OCI-M1 (cell line): ENCODE data around the gene RASAL3.
A peak's percentile ranks its signal among the peaks of the same experiment; 100 is the strongest.

ENCODE experiments used
- DNase-seq: peaks from one replicate; lab custom pipeline; 2025; lab: John Stamatoyannopoulos, UW

RASAL3 gene

DNA sequence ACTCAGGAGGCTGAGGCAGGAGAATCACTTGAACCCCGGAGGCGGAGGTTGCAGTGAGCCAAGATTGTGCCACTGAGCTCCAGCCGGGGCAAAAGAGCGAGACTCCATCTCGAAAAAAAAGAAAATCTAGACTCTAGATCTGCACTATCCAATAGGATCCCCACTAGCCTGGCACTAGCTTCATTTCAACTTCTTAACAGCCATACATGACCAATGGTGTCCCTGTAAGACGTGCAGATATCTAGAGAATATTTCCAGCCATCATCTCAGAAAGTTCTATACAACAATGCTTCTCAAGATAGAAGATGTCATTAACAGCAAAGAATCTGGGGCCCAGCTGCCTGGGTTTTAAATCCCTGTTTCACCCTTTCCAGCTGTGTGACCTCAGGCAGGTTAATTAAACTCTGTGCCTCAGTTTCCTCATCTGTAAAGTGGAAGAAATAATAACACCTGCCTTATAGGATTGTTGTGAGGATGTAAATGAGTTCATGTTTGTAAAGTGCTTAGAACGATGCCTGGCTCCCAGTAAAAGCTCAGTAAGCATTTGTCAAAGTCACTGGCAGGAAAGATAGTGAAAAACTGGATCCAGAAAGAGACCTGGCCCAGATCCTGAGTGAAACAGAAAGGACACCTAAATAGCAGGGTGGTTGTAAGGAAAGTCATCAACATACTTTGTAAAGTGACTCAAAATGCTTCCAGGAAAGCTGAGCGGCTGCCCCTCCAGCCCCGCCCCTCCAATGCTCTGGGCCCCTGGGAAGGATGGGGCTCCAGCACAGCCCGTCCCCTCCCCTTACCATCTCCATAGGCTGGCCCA, 28.1 kb downstream of the RASAL3 start:
- no peak for DNase-seq

DNA sequence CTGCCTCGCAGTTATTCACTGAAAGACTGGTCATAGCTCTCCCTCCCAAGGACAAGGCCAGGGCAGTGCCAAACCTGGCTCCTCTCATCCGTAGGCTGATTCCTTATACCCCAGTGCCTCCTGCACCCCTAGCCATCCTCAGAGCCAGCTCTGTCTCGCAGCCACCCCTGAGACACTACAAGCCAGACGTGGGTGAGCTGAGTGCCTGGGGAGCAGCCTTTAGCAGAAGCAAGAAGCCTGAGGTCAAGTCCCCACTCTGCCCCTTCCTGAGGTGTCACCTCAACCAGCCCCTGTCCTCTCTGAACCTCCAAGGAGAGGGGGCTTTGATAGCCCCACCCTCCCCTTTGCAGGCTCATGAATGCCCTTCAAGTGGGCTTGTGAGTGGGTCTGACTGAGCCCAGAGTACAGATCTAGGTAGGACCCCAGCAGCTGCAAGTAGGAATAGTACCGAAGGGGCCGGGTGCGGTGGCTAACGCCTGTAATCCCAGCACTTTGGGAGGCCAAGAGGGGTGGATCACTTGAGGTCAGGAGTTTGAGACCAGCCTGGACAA, 30.8 kb downstream of the RASAL3 start:
- no peak for DNase-seq

GRCh38 chr19:15432629-15433518, 31.5 kb downstream of the RASAL3 start:
- peak; percentile 99 for DNase-seq

GRCh38 chr19:15432018-15432494, 32.3 kb downstream of the RASAL3 start:
- DNase-seq, result peak; percentile 44

GRCh38 chr19:15431396-15432017, 32.8 kb downstream of the RASAL3 start:
- DNase-seq, result no peak

GRCh38 chr19:15430526-15431120, 33.7 kb downstream of the RASAL3 start:
- DNase-seq, result no peak

DNA sequence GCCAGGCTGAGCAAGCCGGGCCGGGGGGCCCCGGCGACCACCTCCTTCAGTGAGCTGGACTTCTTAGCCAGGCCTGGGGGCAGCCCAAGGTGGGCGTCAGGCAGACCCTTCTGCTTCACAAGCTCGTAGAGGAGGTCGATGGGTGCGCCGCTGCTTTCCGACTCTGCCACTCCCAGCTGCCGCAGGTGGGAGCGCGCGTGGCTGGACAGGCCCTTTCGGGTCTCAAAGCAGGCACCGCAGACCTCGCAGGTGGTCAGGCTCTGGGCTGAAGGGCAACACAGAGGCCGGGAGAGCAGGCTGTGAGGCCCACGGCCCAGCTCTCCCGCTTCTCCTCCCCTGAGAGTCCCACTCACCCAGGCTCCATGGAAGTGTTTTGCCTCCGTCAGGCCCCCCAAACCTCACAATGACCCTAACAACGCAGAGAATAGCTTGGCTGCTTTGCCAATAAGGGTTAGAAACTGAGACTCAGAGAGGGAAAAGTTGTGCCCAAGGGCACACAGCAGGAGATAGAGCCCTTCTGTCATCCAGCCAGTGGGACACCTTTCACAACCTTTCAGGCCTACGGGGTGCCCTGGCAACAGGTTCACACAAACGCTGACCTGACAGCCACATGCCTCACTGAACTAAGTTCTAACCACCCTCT, 34.4 kb downstream of the RASAL3 start:
- DNase-seq, result no peak

DNA sequence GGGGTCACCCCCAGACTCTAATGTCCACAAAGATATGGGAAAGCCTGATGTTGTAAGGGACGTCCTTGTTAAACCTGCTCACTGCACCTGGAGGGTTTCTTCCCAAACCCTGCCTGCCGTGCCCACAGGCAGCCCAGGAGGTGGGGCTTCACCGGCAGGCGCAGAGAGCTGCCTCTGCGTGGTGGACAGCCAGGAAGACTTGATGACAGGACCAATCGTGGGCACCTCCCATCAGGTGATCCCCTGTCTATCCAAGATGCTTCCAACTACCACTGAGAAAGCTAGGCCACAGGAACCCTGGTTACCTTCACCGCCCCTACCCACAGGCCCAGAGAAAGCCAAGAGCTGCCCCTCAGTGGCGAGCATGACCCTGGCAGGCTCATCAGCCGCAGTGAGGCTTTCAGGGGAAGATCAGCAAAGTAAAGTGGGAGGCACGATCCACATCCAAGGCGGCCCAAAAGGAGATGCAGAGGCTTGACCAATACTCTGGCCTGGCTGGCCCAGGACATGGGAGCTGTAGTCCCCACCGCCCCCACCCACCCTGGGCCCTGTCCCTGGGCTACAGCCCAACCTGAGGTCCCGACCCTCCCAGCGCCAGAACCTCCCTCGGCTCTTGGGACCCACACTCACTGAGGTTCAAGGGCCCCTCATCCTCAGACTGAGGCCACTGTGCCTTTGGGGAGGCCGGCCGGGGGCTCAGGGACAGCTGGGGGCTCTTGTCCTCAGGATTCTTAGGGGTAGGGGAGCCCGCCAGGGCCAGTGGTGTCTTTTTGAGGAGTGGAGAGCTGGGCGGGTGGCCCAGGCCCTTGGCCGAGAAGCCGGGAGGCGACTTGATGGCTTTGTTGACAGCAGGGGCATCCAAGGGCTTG, 35.2 kb downstream of the RASAL3 start:
- DNase-seq, result no peak

DNA sequence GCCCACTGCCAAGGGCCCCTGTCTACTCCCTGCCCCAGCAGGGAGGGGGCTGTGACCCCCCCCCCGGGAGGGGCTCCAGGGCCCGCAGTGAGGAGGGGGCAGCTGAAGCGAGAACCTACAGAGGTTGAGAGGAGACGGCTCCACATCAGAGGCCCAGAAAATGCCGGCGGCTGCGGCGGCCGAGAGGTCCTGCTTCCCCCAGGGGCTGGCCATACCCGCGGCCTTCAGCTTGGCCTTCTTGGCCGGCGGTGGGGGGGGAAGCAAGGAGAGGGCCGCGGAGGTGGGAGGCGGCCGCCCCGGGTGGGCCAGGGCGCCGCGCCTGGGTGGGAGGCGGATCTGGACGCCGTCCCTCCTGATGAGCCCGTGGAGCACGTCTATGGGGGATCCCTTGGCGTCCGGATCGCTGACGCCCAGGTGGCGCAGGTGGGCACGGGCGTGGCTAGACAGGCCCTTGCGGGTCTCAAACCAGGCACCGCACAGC, 36.3 kb downstream of the RASAL3 start:
- DNase-seq, result no peak

GRCh38 chr19:15427350-15427700, 37.0 kb downstream of the RASAL3 start:
- no peak for DNase-seq

- no peak for DNase-seq
These were observed 37.6 kb downstream of the RASAL3 start for GRCh38 chr19:15426485-15427349.

GRCh38 chr19:15425321-15425950, 38.9 kb downstream of the RASAL3 start:
- no peak for DNase-seq

GRCh38 chr19:15424692-15425272, 39.6 kb downstream of the RASAL3 start:
- no peak for DNase-seq

DNA sequence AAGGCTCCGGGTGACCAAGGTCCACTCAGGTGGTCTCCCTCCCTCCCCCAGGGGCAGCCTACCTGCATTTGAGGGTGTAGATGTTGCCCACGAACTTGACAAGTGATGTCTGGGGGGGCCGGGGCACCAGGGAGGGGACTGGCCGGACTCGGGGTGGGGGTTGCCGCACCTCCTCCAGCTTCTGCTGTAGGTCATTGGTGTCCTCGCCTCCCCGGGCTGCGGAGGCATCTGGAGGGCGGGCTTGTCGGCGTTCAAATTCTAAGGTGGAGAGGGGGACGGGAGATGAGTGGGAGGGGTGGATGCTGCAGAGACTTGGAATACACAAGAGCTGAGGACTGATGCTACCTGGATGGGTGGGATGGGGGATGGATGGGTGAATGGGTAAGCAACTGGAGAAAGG, 40.2 kb downstream of the RASAL3 start:
- DNase-seq, result no peak

GRCh38 chr19:15423130-15423529, 41.2 kb downstream of the RASAL3 start:
- no peak for DNase-seq

DNA sequence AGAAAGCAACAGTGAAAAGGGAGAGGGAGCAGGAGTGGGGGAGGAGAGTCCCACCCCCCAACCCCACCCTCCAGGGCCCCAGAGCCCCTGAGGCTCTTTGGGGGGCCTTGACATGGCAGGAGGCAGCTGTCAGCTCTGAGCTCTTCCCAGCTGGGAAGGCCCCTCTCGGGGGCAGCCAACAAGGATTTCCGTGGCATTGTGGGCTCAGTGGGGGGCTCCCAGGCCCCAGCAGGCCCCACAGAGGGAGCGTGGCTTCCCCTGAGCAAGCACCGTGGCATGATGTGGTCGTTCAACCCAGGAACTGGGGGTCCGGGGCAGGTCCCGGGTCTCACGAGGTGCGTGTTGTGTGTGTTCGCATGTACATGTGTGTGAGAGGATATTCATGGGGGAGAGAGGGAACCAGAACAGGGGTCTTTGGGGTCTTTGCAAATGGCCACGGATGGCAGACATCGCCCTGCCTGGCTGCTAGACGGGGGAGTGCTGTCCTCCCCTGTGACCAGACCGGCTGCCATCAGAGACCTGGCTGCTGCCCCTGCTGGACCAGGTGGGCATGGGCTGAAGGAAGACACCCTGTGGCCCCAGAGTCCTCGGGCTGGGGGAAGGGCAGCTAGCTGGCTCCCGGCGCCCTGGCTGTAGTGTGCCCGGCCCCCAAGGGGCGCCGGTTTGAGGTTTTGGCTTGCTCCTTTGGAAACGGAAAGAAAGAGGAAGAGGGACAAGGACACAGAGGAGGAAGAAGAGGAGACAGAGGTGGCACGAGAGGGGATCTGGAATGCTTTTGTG, 41.9 kb downstream of the RASAL3 start:
- DNase-seq, result no peak

DNA sequence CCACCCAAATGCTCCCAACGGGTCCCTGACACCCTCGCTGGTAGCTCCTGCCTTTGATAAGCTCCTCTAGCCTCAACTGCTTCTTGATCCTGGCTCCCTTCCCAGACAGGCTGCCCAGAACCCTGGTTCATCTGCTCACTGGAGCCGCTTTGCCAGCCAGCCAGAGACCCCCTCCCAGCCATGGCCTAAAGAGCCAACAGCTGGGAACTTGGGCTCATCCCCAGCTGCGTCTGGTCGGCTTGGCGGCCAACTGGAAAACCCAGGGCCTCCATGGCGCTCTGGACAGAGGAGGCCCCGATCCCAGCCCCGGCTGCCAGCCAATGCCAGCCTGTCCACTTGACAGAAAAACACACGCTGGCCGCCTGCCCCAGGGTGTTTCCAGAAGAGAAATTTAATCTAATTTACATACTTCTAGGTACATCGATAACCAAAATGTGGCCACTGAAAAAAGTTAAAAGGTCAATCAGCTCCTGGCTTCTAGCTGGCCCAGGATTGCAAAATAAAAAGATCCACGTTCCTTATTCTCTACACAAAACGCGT, 42.6 kb downstream of the RASAL3 start:
- DNase-seq, result no peak
